D721Med (cell line): ENCODE data around the gene VPS35L.

Source experiments
- DNase-seq: peaks from one replicate; pipeline ENCODE4 v3.0.0; 2011; ENCODE audit warnings: low spot score; ENCODE audit not compliant: insufficient read length
- FAIRE-seq: peaks from 2 replicates; lab custom pipeline; 2011; peaks lifted over from hg19 to GRCh38; lab: Jason Lieb, UNC
- CTCF ChIP-seq: IDR thresholded peaks from 2 replicates; pipeline ENCODE4 v1.5.1; 2012; ENCODE audit warnings: mild to moderate bottlenecking, control low read depth; ENCODE audit not compliant: insufficient read depth; ENCODE audit errors: missing control alignments

The VPS35L gene

GRCh38 chr16:19691161-19691711 lies 135.7 kb downstream of the VPS35L start:
- no peak for DNase-seq
- FAIRE-seq: no peak
- TF ChIP-seq CTCF: no peak

- DNase-seq (no peak), FAIRE-seq (no peak)
- no peak for TF ChIP-seq CTCF
Measured at GRCh38 chr16:19694989-19695388, 139.5 kb downstream of the VPS35L start.

GRCh38 chr16:19696328-19696727 lies 140.8 kb downstream of the VPS35L start:
- FAIRE-seq: no peak
- TF ChIP-seq CTCF: no peak
- DNase-seq: no peak

- DNase-seq (no peak), FAIRE-seq (no peak)
- no peak for TF ChIP-seq CTCF
Measured at GRCh38 chr16:19696961-19697360, 141.5 kb downstream of the VPS35L start.

- no peak for FAIRE-seq
- TF ChIP-seq CTCF: no peak
- DNase-seq: no peak
Measured at GRCh38 chr16:19697756-19698318, 142.3 kb downstream of the VPS35L start.

GRCh38 chr16:19698480-19699465 lies 143.3 kb downstream of the VPS35L start:
- TF ChIP-seq CTCF: no peak
- FAIRE-seq (no peak), DNase-seq (no peak)
